Cardiac muscle cell (in vitro differentiated cells and primary cell): ENCODE measurements around the gene C16orf82. TPM values are rescaled to one million over a fixed set of nuclear protein-coding genes. Genes with fewer than 3 reads are reported as not detected.

Source experiments
- DNase-seq, 2 donors: peaks; one replicate each; pipeline versions ENCODE4 v3.0.0 to v3.0.0-alpha.2; 2010 to 2017; ENCODE audit warnings: low read depth in 1 of 2, low spot score in 1 of 2
- H3K27ac ChIP-seq: fragments of 200-600 bp; sonication (generic); 2 replicates; pipeline ENCODE4 v1.5.1; 2016
- H3K27me3 ChIP-seq: fragments of 200-600 bp; sonication (generic); 2 replicates; pipeline ENCODE4 v1.6.0; 2016; ENCODE audit warnings: control low read depth
- H3K36me3 ChIP-seq: fragments of 200-600 bp; sonication (generic); 2 replicates; pipeline ENCODE4 v1.5.1; 2016; ENCODE audit warnings: control low read depth
- H3K4me1 ChIP-seq: fragments of 200-600 bp; sonication (generic); 2 replicates; pipeline ENCODE4 v1.8.1; 2017; ENCODE audit warnings: low read depth, mild to moderate bottlenecking, mixed run types
- H3K4me3 ChIP-seq: fragments of 200-600 bp; sonication (generic); 2 replicates; pipeline ENCODE4 v1.5.1; 2016; ENCODE audit warnings: mild to moderate bottlenecking
- H3K9me3 ChIP-seq: fragments of 200-600 bp; sonication (generic); 2 replicates; pipeline ENCODE4 v1.5.1; 2017; ENCODE audit warnings: low read depth, mild to moderate bottlenecking, control low read depth
- CTCF ChIP-seq: IDR thresholded peaks from 2 replicates; pipeline ENCODE4 v1.5.1; 2012; ENCODE audit warnings: low read depth, mild to moderate bottlenecking, low read length
- polyA plus RNA-seq: library from polyadenylated mRNA; unstranded; fragments of >200 nt; fragmentation: Nextera tagmentation; extraction: Ambion mirVana; gene quantifications from 2 replicates; pipeline ENCODE4 v1.2.1, GENCODE V29; 2016
- total RNA-seq: library from RNA; depleted of rRNA; stranded (reverse); fragments of >200 nt; gene quantifications from 2 replicates; pipeline ENCODE4 v1.2.3, GENCODE V29; 2016

Gene C16orf82
- total and polyA plus RNA-seq, 2 experiments from 2014 or later: not detected

GRCh38 chr16:27103954-27104353 is 37.2 kb downstream of the C16orf82 start:
- Histone ChIP-seq H3K4me3 (no peak overlapping the region), H3K36me3 (no peaks in the 10 kb centered on the region), H3K4me1 (no peaks in the 10 kb centered on the region), H3K27me3 (peaks cover 2% of the 10 kb centered on the region), H3K9me3 (no peaks in the 10 kb centered on the region), H3K27ac (no peak overlapping the region)
- DNase-seq: no peak
- no peak for TF ChIP-seq CTCF

- H3K36me3 ChIP-seq: no peaks in the 10 kb centered on the region
- H3K9me3 ChIP-seq: no peaks in the 10 kb centered on the region
- DNase-seq: no peak
- H3K4me1 ChIP-seq: no peaks in the 10 kb centered on the region
- H3K4me3 ChIP-seq: no peak overlapping the region
- no peak overlapping the region for H3K27ac ChIP-seq
- peaks cover 4% of the 10 kb centered on the region for H3K27me3 ChIP-seq
- TF ChIP-seq CTCF: no peak
These were observed 39.6 kb downstream of the C16orf82 start for GRCh38 chr16:27106305-27106704.

- Histone ChIP-seq H3K27me3 (peaks cover 4% of the 10 kb centered on the region), H3K36me3 (no peaks in the 10 kb centered on the region), H3K9me3 (no peaks in the 10 kb centered on the region), H3K4me1 (no peaks in the 10 kb centered on the region), H3K4me3 (no peak overlapping the region), H3K27ac (no peak overlapping the region)
- no peak for TF ChIP-seq CTCF
- DNase-seq: no peak
These were observed 40.5 kb downstream of the C16orf82 start for GRCh38 chr16:27107185-27107592.

GRCh38 chr16:27108051-27108770 is 41.5 kb downstream of the C16orf82 start:
- no peak for TF ChIP-seq CTCF
- Histone ChIP-seq H3K36me3 (no peaks in the 10 kb centered on the region), H3K4me1 (no peaks in the 10 kb centered on the region), H3K27me3 (peaks cover 4% of the 10 kb centered on the region), H3K27ac (no peak overlapping the region), H3K4me3 (no peak overlapping the region), H3K9me3 (no peaks in the 10 kb centered on the region)
- no peak for DNase-seq

GRCh38 chr16:27108826-27109665 is 42.3 kb downstream of the C16orf82 start:
- Histone ChIP-seq H3K4me1 (no peaks in the 10 kb centered on the region), H3K9me3 (no peaks in the 10 kb centered on the region), H3K4me3 (peak overlapping the region; percentile 44), H3K36me3 (no peaks in the 10 kb centered on the region), H3K27ac (no peak overlapping the region), H3K27me3 (peaks cover 4% of the 10 kb centered on the region)
- DNase-seq: no peak
- no peak for TF ChIP-seq CTCF
